Right cardiac atrium (tissue), 5 donors: ENCODE results near the gene RBM11. TPM values are rescaled to one million over a fixed set of nuclear protein-coding genes. Genes with fewer than 3 reads are reported as not detected.
"Not testable (repeated sequence)": the region's sequence is repeated elsewhere in the genome, so short reads cannot be mapped to it uniquely, and the experiment has no call there.

Experiments used
- ATAC-seq, 2 donors: fragments of 200-7000 bp; cut with Tn5 transposase; one replicate each; pipeline versions ENCODE4 v1.8.0 to v1.9.1; 2020; ENCODE audit warnings: moderate library complexity in 2 of 2, mild to moderate bottlenecking in 1 of 2
- DNase-seq, 3 donors: peaks; one replicate each; pipeline ENCODE4 v3.0.0-alpha.2; 2020
- H3K27ac ChIP-seq: one replicate; pipeline ENCODE4 v1.5.1; 2013; ENCODE audit warnings: mild to moderate bottlenecking, low read length, control low read depth, moderate library complexity
- H3K27me3 ChIP-seq: one replicate; pipeline ENCODE4 v1.6.1; 2013; ENCODE audit not compliant: control insufficient read depth, insufficient read depth
- H3K4me1 ChIP-seq: one replicate; pipeline ENCODE4 v1.6.1; 2013; ENCODE audit warnings: low read length; ENCODE audit not compliant: control insufficient read depth, insufficient read depth
- H3K4me3 ChIP-seq: one replicate; pipeline ENCODE4 v1.5.1; 2013; ENCODE audit warnings: low read length, control low read depth
- H3K9me3 ChIP-seq: one replicate; pipeline ENCODE4 v1.6.1; 2013; ENCODE audit warnings: low read length; ENCODE audit not compliant: control insufficient read depth
- WGBS: extraction: QIAGEN DNeasy Blood & Tissue Kit; methylation state at CpG from one replicate; pipeline ENCODE4 v1.1.7; 2013; 5-methylcytosine and 5-hydroxymethylcytosine counted together
- intact Hi-C, 4 donors: fragments of 100-400 bp; cut with DNase I; formaldehyde crosslinking; loops; one replicate each; pipeline versions ENCODE4 v1.11.0 to v1.14.0; 2022 to 2023
- long read RNA-seq, 4 donors: library from polyadenylated mRNA; unstranded; transcript quantifications; one replicate each; pipeline ENCODE4 v2.0.0, GENCODE V29; 2020 to 2021
- polyA plus RNA-seq: library from polyadenylated mRNA; stranded (reverse); fragments of 200-250 nt; gene quantifications from one replicate; pipeline ENCODE4 v1.2.3, GENCODE V29; 2013
- total RNA-seq, 4 donors: library from RNA; stranded (reverse); fragmentation: NEBNext Ultra II Directional; extraction: Animal tissue kit (Norgen Biotek cat#: 25700); gene quantifications; one replicate each; pipeline ENCODE4 v1.2.1, GENCODE V29; 2021
- donor health status: healthy with polysubstance abuse.
- donor health status: DM: no; HTN: yes; CAD: no.
- donor health status: DM: no; HTN: no; CAD: no.
- donor health status: DM: no; HTN: yes; CAD: no; lungs with severe emphysema.
- donor health status: DM: yes; HTN: yes; CAD: no.

RBM11 gene, protein sequence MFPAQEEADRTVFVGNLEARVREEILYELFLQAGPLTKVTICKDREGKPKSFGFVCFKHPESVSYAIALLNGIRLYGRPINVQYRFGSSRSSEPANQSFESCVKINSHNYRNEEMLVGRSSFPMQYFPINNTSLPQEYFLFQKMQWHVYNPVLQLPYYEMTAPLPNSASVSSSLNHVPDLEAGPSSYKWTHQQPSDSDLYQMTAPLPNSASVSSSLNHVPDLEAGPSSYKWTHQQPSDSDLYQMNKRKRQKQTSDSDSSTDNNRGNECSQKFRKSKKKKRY
- 1 to 10 TPM; 1.1 to 5.0 (median 1.9) TPM for total RNA-seq
- polyA plus RNA-seq: 2.3 TPM
- long read RNA-seq, donor 1, partial matches to known transcripts: 0 of 1 reads
- long read RNA-seq, donor 1, other reads (novel, unspliced or antisense): 0 of 1 reads
- long read RNA-seq, donor 2, partial matches to known transcripts: 0 of 1 reads
- long read RNA-seq, donor 2, other reads (novel, unspliced or antisense): 0 of 1 reads
- long read RNA-seq, donor 3, partial matches to known transcripts: 0 of 2 reads
- long read RNA-seq, donor 3, other reads (novel, unspliced or antisense): 1 of 2 reads
- long read RNA-seq, donor 4, partial matches to known transcripts: 0 of 1 reads
- long read RNA-seq, donor 4, other reads (novel, unspliced or antisense): 0 of 1 reads

- Histone ChIP-seq H3K4me3 (peak within 1 kb of the TSS; percentile 67), H3K27me3 (no peaks in the 10 kb centered on the region), H3K4me1 (no peaks in the 10 kb centered on the region), H3K9me3 (no peaks in the 10 kb centered on the region), H3K27ac (no peak within 1 kb of the TSS)
- intact Hi-C loops: no loop called here
- peak; percentile 78 to 92 (median 85) for DNase-seq
- ATAC-seq: peak; percentile 99 to 100
- WGBS: 2% methylated on average over 55 of the region's 55 CpGs
These were observed at the start of gene RBM11 for GRCh38 chr21:14215971-14216641. Gene RBM11 (plus strand): TSS chr21:14216157. CDS start chr21:14216187, 30 bp downstream.

- ATAC-seq, H3K9me3 ChIP-seq, H3K27me3 ChIP-seq, H3K4me1 ChIP-seq, H3K27ac ChIP-seq, intact Hi-C loops, H3K4me3 ChIP-seq: not testable (repeated sequence)
- peak in 1 of 3 donors; percentile 11 for DNase-seq
- WGBS: 85% methylated on average over 16 of the region's 16 CpGs
These were observed 49.3 kb upstream of the RBM11 start for GRCh38 chr21:14166463-14167223.

DNA sequence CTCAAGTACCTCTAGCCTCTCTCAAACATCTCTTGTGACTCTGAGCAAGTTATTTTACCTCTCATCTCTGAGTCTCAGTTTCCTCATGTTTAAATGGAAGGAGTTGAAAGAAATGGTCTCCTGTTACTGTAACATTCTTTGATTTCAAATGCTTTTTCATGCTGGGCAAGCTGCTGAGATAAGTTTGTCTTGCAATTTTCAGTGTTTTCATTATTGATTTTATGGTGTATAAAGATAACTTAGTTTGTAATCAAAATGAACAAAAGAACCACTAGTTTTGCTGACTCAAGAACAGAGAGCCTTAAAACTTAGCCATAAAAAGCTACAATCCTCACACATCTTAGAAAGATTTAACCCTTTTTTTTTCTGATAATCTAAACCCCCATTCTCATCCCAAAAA is 9.7 kb upstream of the RBM11 start:
- Histone ChIP-seq H3K4me1 (no peaks in the 10 kb centered on the region), H3K4me3 (no peak overlapping the region), H3K9me3 (no peaks in the 10 kb centered on the region), H3K27me3 (no peaks in the 10 kb centered on the region), H3K27ac (no peak overlapping the region)
- intact Hi-C loops: no loop called here
- DNase-seq: no peak
- ATAC-seq: no peak

- Histone ChIP-seq H3K27ac (no peak within 1 kb of the TSS), H3K27me3 (no peaks in the 10 kb centered on the region), H3K4me1 (no peaks in the 10 kb centered on the region), H3K9me3 (no peaks in the 10 kb centered on the region), H3K4me3 (no peak within 1 kb of the TSS)
- intact Hi-C loops: no loop called here
- WGBS: 85% methylated on average over 1 of the region's 1 CpG
- ATAC-seq (no peak), DNase-seq (no peak)
These were observed 5.2 kb upstream of the RBM11 start, which contains the start of gene LIPI for GRCh38 chr21:14210738-14211137. Gene LIPI (minus strand): TSS chr21:14210955. CDS start chr21:14210845, 110 bp downstream.

DNA sequence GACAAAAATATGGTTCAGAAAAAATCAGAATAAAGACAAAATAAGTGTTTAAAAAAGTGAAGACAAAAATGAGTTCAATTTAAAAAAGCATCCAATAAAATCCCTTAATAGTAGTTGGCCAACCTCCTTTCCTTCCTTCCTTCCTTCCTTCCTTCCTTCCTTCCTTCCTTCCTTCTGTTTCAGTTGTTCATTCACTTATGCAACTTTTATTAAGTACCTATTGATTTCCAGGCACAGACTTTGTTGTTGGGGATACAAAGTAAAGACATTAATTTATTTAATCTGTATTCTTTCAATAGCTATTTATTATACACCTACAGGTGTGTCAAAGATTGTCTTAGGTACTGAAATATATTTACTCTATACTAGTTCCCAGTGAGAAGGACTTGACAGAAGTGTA is 2.8 kb upstream of the RBM11 start:
- Histone ChIP-seq H3K27ac (no peak overlapping the region), H3K27me3 (no peaks in the 10 kb centered on the region), H3K9me3 (no peaks in the 10 kb centered on the region), H3K4me3 (no peak overlapping the region), H3K4me1 (no peaks in the 10 kb centered on the region)
- intact Hi-C loops: no loop called here
- no peak for ATAC-seq
- no peak for DNase-seq

DNA sequence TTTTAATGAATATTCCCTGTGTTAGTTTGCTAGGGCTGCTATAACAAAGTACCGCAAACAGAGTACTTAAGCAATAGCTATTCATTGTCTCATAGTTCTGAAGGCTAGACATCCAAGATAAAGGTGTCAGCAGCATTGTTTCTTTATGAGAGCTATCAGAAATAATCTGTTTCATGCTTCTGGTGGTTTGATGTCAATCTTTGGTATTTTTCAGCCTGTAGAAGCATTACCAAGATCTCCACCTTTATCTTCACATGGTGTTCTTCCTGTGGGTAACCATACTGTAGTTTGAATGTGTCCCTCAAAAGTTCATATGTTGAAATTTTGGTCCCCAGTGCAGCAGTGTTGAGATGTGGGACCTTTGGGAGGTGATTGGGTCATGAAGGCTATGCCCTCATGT is 7.4 kb downstream of the RBM11 start:
- Histone ChIP-seq H3K27ac (no peak overlapping the region), H3K9me3 (no peaks in the 10 kb centered on the region), H3K4me1 (no peaks in the 10 kb centered on the region), H3K27me3 (no peaks in the 10 kb centered on the region), H3K4me3 (no peak overlapping the region)
- WGBS: 91% methylated on average over 1 of the region's 1 CpG
- no peak for DNase-seq
- no peak for ATAC-seq
- intact Hi-C loops: no loop called here

GRCh38 chr21:14229399-14229798 is 13.4 kb downstream of the RBM11 start:
- ATAC-seq: no peak
- 52% methylated on average over 1 of the region's 1 CpG for WGBS
- intact Hi-C loops: no loop called here

GRCh38 chr21:14235101-14235500 is 19.1 kb downstream of the RBM11 start:
- WGBS: 82% methylated on average over 5 of the region's 5 CpGs
- no peaks in the 10 kb centered on the region for H3K4me1 ChIP-seq
- H3K27ac ChIP-seq: no peak overlapping the region
- DNase-seq (no peak), ATAC-seq (no peak)
- H3K27me3 ChIP-seq: no peaks in the 10 kb centered on the region
- H3K9me3 ChIP-seq: no peaks in the 10 kb centered on the region
- intact Hi-C loops: no loop called here
- H3K4me3 ChIP-seq: no peak overlapping the region

More at GRCh38 chr21:14229399-14229798, 13.4 kb downstream of the RBM11 start:
- H3K27me3 ChIP-seq: no peaks in the 10 kb centered on the region
- H3K4me1 ChIP-seq: no peaks in the 10 kb centered on the region
- H3K9me3 ChIP-seq: no peaks in the 10 kb centered on the region
- H3K27ac ChIP-seq: no peak overlapping the region
- DNase-seq: no peak
- no peak overlapping the region for H3K4me3 ChIP-seq

- ATAC-seq (no peak), DNase-seq (no peak)
- Histone ChIP-seq H3K4me1 (no peaks in the 10 kb centered on the region), H3K27me3 (no peaks in the 10 kb centered on the region), H3K27ac (no peak overlapping the region), H3K9me3 (no peaks in the 10 kb centered on the region), H3K4me3 (no peak overlapping the region)
- WGBS: 45% methylated on average over 3 of the region's 3 CpGs
- intact Hi-C loops: no loop called here
These were observed 20.2 kb downstream of the RBM11 start for GRCh38 chr21:14236180-14236579.

DNA sequence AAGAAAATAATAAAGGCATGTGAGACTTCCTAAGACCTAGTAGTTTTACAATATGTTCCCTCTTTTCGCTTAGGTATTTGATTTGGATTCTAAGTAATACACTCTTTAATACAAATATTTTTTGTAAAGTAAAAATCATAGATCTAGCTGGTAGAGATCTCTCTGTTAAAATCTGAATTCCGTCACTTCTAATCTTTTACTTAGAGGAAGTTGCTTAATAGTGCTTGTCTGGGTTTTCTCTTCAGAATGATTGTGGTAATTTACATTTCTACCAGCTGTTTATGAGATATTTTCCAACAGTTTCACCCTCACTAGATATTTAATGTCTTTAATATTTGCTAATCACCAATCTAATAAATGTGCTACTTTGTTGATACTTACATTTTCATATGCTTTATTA is 23.3 kb downstream of the RBM11 start:
- no peaks in the 10 kb centered on the region for H3K9me3 ChIP-seq
- ATAC-seq: no peak
- no peak overlapping the region for H3K27ac ChIP-seq
- H3K27me3 ChIP-seq: no peaks in the 10 kb centered on the region
- intact Hi-C loops: no loop called here
- no peaks in the 10 kb centered on the region for H3K4me1 ChIP-seq
- H3K4me3 ChIP-seq: no peak overlapping the region
- no peak for DNase-seq
- 71% methylated on average over 2 of the region's 2 CpGs for WGBS
